MM.1S (cell line): ENCODE results near the gene SMCHD1.

Experiments used
- DNase-seq: peaks from one replicate; pipeline ENCODE4 v3.0.0-alpha.2; 2015
- H2AFZ ChIP-seq: fragments of 300-600 bp; sonication (generic); 2 replicates; pipeline ENCODE4 v1.6.0; 2016; ENCODE audit warnings: antibody characterized with exemption, low read length
- H3F3A ChIP-seq: fragments of 300-600 bp; sonication (generic); 2 replicates; pipeline ENCODE4 v1.6.1; 2016; ENCODE audit warnings: mild to moderate bottlenecking, antibody characterized with exemption, low read length, moderate library complexity, mixed read lengths; ENCODE audit not compliant: insufficient read depth
- H3K27ac ChIP-seq: fragments of 300-600 bp; sonication (generic); 2 replicates; pipeline ENCODE4 v1.5.1; 2016; ENCODE audit warnings: mild to moderate bottlenecking, low read length
- H3K27me3 ChIP-seq: fragments of 300-600 bp; sonication (generic); replicated peaks from 2 replicates; pipeline ENCODE4 v1.6.0; 2016; ENCODE audit warnings: low read length; ENCODE audit not compliant: insufficient read depth
- H3K36me3 ChIP-seq: fragments of 300-600 bp; sonication (generic); replicated peaks from 2 replicates; pipeline ENCODE4 v1.6.1; 2016; ENCODE audit warnings: mild to moderate bottlenecking, low read length, mixed read lengths; ENCODE audit not compliant: insufficient read depth
- H3K4me1 ChIP-seq: fragments of 300-600 bp; sonication (generic); 2 replicates; pipeline ENCODE4 v1.6.1; 2016; ENCODE audit warnings: low read length, mixed read lengths
- H3K4me2 ChIP-seq: fragments of 300-600 bp; sonication (generic); 2 replicates; pipeline ENCODE4 v1.6.0; 2016; ENCODE audit warnings: low read depth, low read length
- H3K4me3 ChIP-seq: fragments of 300-600 bp; sonication (generic); 2 replicates; pipeline ENCODE4 v1.5.1; 2016; ENCODE audit warnings: low read length, mixed read lengths
- H3K79me2 ChIP-seq: fragments of 300-600 bp; sonication (generic); 2 replicates; pipeline ENCODE4 v1.6.1; 2016; ENCODE audit warnings: mixed run types, low read length, mixed read lengths
- H3K9ac ChIP-seq: fragments of 300-600 bp; sonication (generic); 2 replicates; pipeline ENCODE4 v1.6.1; 2016; ENCODE audit warnings: low read length, mixed read lengths
- H3K9me2 ChIP-seq: fragments of 300-600 bp; sonication (generic); replicated peaks from 2 replicates; pipeline ENCODE4 v1.6.1; 2016; ENCODE audit warnings: mild to moderate bottlenecking, low read length, mixed read lengths; ENCODE audit not compliant: insufficient read depth
- H3K9me3 ChIP-seq: fragments of 300-600 bp; sonication (generic); replicated peaks from 2 replicates; pipeline ENCODE4 v1.6.1; 2016; ENCODE audit warnings: mild to moderate bottlenecking, low read length, mixed read lengths; ENCODE audit not compliant: insufficient read depth
- H4K20me1 ChIP-seq: fragments of 300-600 bp; sonication (generic); 2 replicates; pipeline ENCODE4 v1.6.1; 2016; ENCODE audit warnings: mild to moderate bottlenecking, low read length, moderate library complexity, mixed read lengths; ENCODE audit not compliant: insufficient read depth
- EZH2 ChIP-seq: fragments of 300-600 bp; sonication (generic); optimal IDR thresholded peaks from 2 replicates; pipeline ENCODE3; 2017; ENCODE audit warnings: low read depth, mild to moderate bottlenecking, antibody characterized with exemption, low read length, mixed read lengths
- EZH2phosphoT487 ChIP-seq: fragments of 300-600 bp; sonication (generic); IDR thresholded peaks from 2 replicates; pipeline ENCODE4 v1.6.1; 2018; ENCODE audit warnings: antibody characterized with exemption, low read length
- TF ChIP-seq, protein P1 (sequence below): fragments of 300-600 bp; sonication (generic); IDR thresholded peaks from 2 replicates; pipeline ENCODE4 v1.5.1; 2016; ENCODE audit warnings: antibody characterized with exemption, low read length, mixed read lengths

SMCHD1 gene

DNA sequence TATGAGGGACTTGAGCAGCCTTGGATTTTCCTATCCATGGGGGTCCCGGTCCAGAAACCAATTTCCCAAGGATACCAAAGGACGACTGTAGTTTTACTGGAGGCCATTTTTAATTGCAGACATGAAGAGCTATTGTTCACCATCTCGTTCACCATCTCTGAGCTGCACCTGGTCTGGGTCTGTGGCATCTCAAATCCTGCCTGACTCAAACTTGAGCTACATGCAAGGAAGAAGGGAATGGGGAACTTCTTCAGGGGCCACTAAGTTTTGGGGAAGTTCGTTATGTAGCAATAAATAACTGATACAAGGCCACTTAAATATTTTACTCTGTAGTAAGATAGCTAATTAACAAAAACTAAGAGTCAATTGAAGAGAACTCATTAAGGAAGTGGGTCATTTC, 2.1 kb upstream of the SMCHD1 start:
- Histone ChIP-seq H3K9me2 (no peaks in the 10 kb centered on the region), H3K9me3 (no peaks in the 10 kb centered on the region), H3K4me2 (no peak overlapping the region), H3K79me2 (peaks cover 26% of the 10 kb centered on the region), H3K36me3 (no peaks in the 10 kb centered on the region; the same call in 1 of the 2 replicates), H3K4me3 (no peak overlapping the region), H3F3A (peaks cover 10% of the 10 kb centered on the region), H3K9ac (no peak overlapping the region), H2AFZ (no peak overlapping the region), H4K20me1 (peaks cover 9% of the 10 kb centered on the region; the same call in 1 of the 2 replicates), H3K27ac (no peak overlapping the region), H3K4me1 (peaks cover 10% of the 10 kb centered on the region; the same call in 1 of the 2 replicates), H3K27me3 (no peaks in the 10 kb centered on the region)
- DNase-seq = no peak
- TF ChIP-seq EZH2phosphoT487 = no peak
- TF ChIP-seq EZH2 = no peak
- TF ChIP-seq, protein P1, sequence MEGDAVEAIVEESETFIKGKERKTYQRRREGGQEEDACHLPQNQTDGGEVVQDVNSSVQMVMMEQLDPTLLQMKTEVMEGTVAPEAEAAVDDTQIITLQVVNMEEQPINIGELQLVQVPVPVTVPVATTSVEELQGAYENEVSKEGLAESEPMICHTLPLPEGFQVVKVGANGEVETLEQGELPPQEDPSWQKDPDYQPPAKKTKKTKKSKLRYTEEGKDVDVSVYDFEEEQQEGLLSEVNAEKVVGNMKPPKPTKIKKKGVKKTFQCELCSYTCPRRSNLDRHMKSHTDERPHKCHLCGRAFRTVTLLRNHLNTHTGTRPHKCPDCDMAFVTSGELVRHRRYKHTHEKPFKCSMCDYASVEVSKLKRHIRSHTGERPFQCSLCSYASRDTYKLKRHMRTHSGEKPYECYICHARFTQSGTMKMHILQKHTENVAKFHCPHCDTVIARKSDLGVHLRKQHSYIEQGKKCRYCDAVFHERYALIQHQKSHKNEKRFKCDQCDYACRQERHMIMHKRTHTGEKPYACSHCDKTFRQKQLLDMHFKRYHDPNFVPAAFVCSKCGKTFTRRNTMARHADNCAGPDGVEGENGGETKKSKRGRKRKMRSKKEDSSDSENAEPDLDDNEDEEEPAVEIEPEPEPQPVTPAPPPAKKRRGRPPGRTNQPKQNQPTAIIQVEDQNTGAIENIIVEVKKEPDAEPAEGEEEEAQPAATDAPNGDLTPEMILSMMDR = no peak

DNA sequence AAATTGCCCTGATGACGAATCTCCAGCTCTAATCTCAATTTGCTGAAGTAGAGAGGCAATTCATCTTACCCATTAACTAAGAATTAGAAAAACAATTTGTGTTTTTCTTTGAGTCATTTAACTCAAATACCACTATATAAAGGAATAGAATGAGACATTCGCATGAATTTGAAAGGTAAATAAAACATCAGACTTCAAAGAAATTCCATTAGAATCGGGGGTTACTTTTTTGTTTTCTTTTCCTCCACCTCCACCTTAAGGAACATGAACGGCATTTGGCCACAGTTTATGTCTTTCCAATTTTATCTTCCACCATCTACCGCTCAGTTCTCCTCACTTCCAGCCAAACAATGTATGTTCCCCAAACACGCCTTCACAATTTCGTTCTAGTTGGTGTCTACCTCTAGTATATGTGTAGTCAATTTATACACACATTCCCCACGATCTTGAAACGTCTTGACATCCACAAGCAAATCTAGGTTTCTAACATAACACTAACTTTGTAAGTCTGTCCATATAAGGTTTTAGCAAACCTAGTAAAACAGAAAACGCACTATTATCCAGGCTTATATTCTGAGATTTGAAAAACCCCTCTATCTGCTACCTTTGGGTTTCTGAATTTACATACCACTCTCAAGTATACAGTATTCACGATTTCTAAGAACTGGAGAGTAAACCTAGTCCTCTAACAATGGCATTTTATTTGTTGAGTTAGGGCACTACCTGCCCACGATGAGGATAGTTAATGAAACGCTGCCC, 1.2 kb upstream of the SMCHD1 start:
- TF ChIP-seq EZH2 (no peak), EZH2phosphoT487 (no peak)
- TF ChIP-seq, protein P1 = no peak
- Histone ChIP-seq H3K79me2 (peaks cover 35% of the 10 kb centered on the region), H4K20me1 (peaks cover 9% of the 10 kb centered on the region; the same call in 1 of the 2 replicates), H3K36me3 (no peaks in the 10 kb centered on the region; the same call in 1 of the 2 replicates), H3K9ac (peak overlapping the region; percentile 98), H3K9me3 (no peaks in the 10 kb centered on the region), H3K9me2 (no peaks in the 10 kb centered on the region), H2AFZ (peak overlapping the region; percentile 86), H3K27ac (no peak overlapping the region), H3K4me2 (peak overlapping the region; percentile 81), H3K4me1 (peaks cover 11% of the 10 kb centered on the region; the same call in 1 of the 2 replicates), H3K27me3 (no peaks in the 10 kb centered on the region), H3K4me3 (peak overlapping the region; percentile 84), H3F3A (peaks cover 10% of the 10 kb centered on the region)
- no peak for DNase-seq

DNA sequence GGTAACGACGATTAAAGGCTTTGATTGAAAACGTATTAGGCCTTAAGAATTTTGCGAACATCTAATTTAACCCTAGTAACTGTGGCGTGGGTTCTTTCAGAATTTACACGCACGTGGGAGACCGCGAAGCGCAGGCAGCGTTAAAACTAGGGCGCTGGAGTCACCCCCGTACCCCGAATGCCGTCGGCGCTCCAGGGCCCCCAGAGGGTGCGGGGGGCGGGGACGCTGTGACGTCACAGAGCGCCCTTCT, 673 bp upstream of the SMCHD1 start:
- no peak for DNase-seq
- Histone ChIP-seq H3K27ac (peak overlapping the region; percentile 86; the same call in 1 of the 2 replicates), H3K9me2 (no peaks in the 10 kb centered on the region), H2AFZ (peak overlapping the region; percentile 86), H3K27me3 (no peaks in the 10 kb centered on the region), H3K4me2 (peak overlapping the region; percentile 81), H3K9me3 (no peaks in the 10 kb centered on the region), H3F3A (peaks cover 10% of the 10 kb centered on the region), H3K36me3 (no peaks in the 10 kb centered on the region; the same call in 1 of the 2 replicates), H3K4me1 (peaks cover 11% of the 10 kb centered on the region; the same call in 1 of the 2 replicates), H3K9ac (peak overlapping the region; percentile 98), H4K20me1 (peaks cover 9% of the 10 kb centered on the region; the same call in 1 of the 2 replicates), H3K4me3 (peak overlapping the region; percentile 84), H3K79me2 (peaks cover 40% of the 10 kb centered on the region)
- TF ChIP-seq EZH2phosphoT487 (no peak), EZH2 (no peak)
- TF ChIP-seq, protein P1 = no peak
